LNCaP clone FGC (cell line): ENCODE results near the gene MAST4.

Experiments used
- DNase-seq: peaks from one replicate; pipeline ENCODE4 v3.0.0-alpha.2; 2011; ENCODE audit warnings: low read depth
- H3K4me3 ChIP-seq: 2 replicates; pipeline ENCODE4 v1.5.1; 2011; ENCODE audit warnings: mild to moderate bottlenecking, low read depth, low read length, control low read depth
- CTCF ChIP-seq: IDR thresholded peaks from 2 replicates; pipeline ENCODE4 v1.5.1; 2012; ENCODE audit warnings: mild to moderate bottlenecking; ENCODE audit not compliant: control insufficient read depth, insufficient read depth; ENCODE audit errors: extremely low read depth

Gene MAST4

GRCh38 chr5:67095346-67096171 lies 499.4 kb downstream of the MAST4 start:
- no peak for TF ChIP-seq CTCF
- no peak overlapping the region for H3K4me3 ChIP-seq
- DNase-seq = no peak

GRCh38 chr5:67098656-67099055 lies 502.5 kb downstream of the MAST4 start:
- DNase-seq = no peak
- no peak for TF ChIP-seq CTCF
- no peak overlapping the region for H3K4me3 ChIP-seq

GRCh38 chr5:67100301-67100700 lies 504.1 kb downstream of the MAST4 start:
- TF ChIP-seq CTCF = no peak
- DNase-seq = no peak
- no peak overlapping the region for H3K4me3 ChIP-seq

- H3K4me3 ChIP-seq = no peak overlapping the region
- no peak for TF ChIP-seq CTCF
- DNase-seq = no peak
Measured at GRCh38 chr5:67102708-67103107, 506.5 kb downstream of the MAST4 start.

GRCh38 chr5:67104859-67105258 lies 508.7 kb downstream of the MAST4 start:
- no peak for TF ChIP-seq CTCF
- no peak for DNase-seq
- no peak overlapping the region for H3K4me3 ChIP-seq

- DNase-seq = no peak
- no peak for TF ChIP-seq CTCF
- H3K4me3 ChIP-seq = no peak overlapping the region
Measured at GRCh38 chr5:67105270-67105669, 509.1 kb downstream of the MAST4 start.

- no peak for DNase-seq
- TF ChIP-seq CTCF = no peak
- no peak overlapping the region for H3K4me3 ChIP-seq
Measured at GRCh38 chr5:67106626-67107342, 510.6 kb downstream of the MAST4 start.
